Measurements from ENCODE around the gene CKMT2.

CKMT2 gene

DNA sequence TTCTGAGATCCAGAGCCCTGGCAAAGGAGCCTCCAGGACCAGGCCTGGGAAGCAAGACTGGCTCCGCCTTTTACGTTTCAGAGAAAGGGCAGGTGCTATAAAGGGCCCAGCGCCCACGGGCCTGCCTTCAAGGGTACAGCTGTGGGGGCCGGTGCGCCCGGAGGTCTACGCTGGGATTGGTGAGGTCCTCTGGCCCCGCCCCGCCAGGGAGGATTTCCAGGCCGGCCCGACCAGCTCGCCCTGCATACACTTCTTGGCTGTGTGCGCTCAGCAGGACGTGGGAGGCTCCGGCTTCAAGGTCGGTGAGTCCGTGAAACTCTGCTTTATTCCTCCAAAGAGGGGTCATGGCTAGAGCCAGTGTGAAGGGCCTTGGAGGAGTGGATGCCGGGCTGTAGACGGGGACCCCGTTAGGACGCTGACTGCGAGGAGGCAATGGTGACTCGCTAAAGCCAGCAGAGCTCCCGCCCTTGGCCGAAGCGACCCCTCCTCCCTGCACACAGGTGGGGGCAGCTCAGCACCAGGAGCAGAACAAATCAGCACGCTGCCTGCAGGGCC lies at the start of gene CKMT2:
CKMT2 (plus strand) TSS at position 243 of the 555 bp plus-strand sequence. CDS start 17,811 bp downstream, outside the sequence.
- no peak within 1 kb of the TSS for H3K4me3 ChIP-seq
- no peaks in the 10 kb centered on the region for H3K4me1 ChIP-seq
- no peaks in the 10 kb centered on the region for H3K27me3 ChIP-seq (ENCODE audit: low read depth)
- DNase-seq (ENCODE audit: low spot score in 2 of 2) = no peak
- H3K36me3 ChIP-seq (replicated peaks) = no peaks in the 10 kb centered on the region
- H3K9me3 ChIP-seq = no peaks in the 10 kb centered on the region
- in situ Hi-C loops (cut with MboI; ENCODE audit: low sequenced_read_pairs) = no loop called here

DNA sequence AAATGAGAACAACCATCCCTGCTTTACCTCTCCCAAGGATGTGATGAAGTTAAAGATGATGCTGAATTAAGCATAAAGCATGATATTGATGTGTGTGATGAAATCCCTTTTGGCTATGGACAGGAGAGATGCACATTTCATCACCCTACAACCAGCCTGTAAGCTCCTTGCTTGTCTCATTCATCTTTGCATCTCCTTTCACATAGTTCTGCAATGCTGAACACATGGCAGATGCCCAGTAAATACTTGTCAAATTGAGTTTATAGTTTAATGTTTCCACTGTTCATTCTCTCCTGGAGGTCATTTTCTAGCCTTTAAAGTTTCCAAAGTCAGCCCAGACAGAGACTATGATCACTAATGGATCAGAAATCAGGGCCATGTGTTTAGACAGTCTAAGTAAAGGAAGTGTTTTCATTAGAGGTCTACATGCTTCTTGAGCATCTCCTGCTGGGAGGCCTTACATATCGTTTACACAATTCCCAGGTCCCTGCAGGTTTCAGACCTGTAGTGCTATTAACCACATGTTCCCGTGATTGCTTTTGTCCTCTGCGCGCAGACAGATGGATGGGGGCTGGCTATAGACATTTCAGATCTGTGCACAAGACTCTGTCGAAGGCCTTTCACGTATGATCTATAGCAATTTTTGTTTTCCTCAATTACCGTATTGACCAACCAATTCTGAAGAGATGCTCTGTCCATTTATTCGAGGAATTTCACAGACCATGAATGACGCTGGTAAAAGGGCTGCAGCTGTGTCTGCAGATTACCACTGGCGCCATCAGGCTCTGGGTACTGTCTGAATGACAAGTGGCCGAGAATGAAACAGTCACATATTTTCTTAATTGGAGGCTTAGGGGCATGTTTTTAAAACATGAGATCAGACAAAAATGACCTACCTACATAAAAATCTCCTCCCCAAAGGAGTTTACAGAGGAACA lies 49.0 kb upstream of the CKMT2 start:
- no peaks in the 10 kb centered on the region for H3K36me3 ChIP-seq (replicated peaks)

DNA sequence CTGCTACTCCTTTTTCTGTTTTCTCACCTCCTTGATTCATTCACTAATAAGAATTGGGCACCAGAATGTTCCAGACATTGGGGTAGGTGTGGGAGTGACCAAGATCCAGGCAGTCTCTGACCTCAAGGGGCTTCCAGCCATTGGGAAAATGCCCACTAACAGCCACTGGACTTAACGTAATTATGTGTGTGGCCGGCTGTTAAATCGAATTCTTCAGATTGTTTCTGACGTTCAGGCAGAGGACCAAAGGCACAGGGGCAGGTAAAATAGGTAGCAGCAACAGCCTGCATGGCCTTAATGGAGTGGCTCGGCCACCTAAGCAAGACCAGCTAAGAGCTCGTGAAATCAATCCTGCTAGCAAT lies 48.4 kb upstream of the CKMT2 start:
- H3K36me3 ChIP-seq (replicated peaks) = no peaks in the 10 kb centered on the region
- no peaks in the 10 kb centered on the region for H3K27me3 ChIP-seq (ENCODE audit: low read depth)
- in situ Hi-C loops (cut with MboI; ENCODE audit: low sequenced_read_pairs) = no loop called here
- no peaks in the 10 kb centered on the region for H3K9me3 ChIP-seq
- no peak for DNase-seq (ENCODE audit: low spot score in 2 of 2)
- no peaks in the 10 kb centered on the region for H3K4me1 ChIP-seq
- H3K4me3 ChIP-seq = no peak overlapping the region

More for the DNA sequence above, 49.0 kb upstream of the CKMT2 start:
- Histone ChIP-seq H3K9me3 (no peaks in the 10 kb centered on the region), H3K4me3 (no peak overlapping the region), H3K4me1 (no peaks in the 10 kb centered on the region), H3K27me3 (ENCODE audit: low read depth) (no peaks in the 10 kb centered on the region)
- DNase-seq (ENCODE audit: low spot score in 2 of 2) = peak; percentile 26 to 33
- in situ Hi-C loops (cut with MboI; ENCODE audit: low sequenced_read_pairs) = no loop called here

DNA sequence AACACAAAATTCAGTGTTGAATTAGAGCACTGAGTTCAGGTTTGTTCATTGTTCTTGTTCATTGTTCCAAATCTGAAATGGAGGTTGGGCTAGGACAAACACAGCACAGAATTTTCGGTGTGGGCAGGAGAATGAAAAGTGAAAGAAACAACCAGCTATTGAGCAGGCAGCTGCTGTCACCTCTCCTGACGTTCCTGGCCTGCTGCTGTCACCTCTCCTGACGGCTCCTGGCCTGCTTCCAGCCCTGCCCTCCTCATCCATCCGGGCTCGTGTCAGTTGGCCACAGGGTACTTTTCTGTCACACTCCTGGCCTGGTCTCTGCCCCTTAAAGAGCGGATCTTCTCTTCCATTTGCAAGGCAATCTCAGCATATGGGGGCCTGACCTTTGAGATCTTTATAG lies 45.2 kb upstream of the CKMT2 start:
- in situ Hi-C loops (cut with MboI; ENCODE audit: low sequenced_read_pairs) = no loop called here
- DNase-seq (ENCODE audit: low spot score in 2 of 2) = no peak
- Histone ChIP-seq H3K4me3 (no peak overlapping the region), H3K4me1 (no peaks in the 10 kb centered on the region), H3K9me3 (no peaks in the 10 kb centered on the region), H3K27me3 (ENCODE audit: low read depth) (no peaks in the 10 kb centered on the region), H3K36me3 (replicated peaks) (no peaks in the 10 kb centered on the region)

DNA sequence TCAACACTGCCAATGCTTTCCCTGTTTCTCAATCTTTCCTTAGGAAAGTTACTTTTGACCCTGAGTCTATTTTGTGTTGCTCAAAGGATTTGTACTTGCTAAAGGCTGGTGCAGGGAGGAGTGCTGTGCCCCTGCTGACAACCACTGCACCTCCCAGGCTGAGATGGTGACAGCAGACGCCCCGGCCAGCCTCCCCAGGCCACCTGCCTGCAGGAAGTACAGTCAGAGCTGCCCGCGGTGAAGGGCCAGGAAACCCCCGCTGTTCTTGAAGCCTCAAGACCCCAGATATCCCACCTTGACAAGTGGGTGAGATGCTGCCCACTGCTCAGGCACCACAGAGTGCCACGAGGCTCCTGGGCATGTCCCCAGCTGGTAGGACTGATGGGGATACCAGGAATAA lies 44.2 kb upstream of the CKMT2 start:
- no peak for DNase-seq (ENCODE audit: low spot score in 2 of 2)
- H3K9me3 ChIP-seq = no peaks in the 10 kb centered on the region
- no peaks in the 10 kb centered on the region for H3K4me1 ChIP-seq
- H3K4me3 ChIP-seq = no peak overlapping the region
- in situ Hi-C loops (cut with MboI; ENCODE audit: low sequenced_read_pairs) = no loop called here
- no peaks in the 10 kb centered on the region for H3K36me3 ChIP-seq (replicated peaks)
- no peaks in the 10 kb centered on the region for H3K27me3 ChIP-seq (ENCODE audit: low read depth)

DNA sequence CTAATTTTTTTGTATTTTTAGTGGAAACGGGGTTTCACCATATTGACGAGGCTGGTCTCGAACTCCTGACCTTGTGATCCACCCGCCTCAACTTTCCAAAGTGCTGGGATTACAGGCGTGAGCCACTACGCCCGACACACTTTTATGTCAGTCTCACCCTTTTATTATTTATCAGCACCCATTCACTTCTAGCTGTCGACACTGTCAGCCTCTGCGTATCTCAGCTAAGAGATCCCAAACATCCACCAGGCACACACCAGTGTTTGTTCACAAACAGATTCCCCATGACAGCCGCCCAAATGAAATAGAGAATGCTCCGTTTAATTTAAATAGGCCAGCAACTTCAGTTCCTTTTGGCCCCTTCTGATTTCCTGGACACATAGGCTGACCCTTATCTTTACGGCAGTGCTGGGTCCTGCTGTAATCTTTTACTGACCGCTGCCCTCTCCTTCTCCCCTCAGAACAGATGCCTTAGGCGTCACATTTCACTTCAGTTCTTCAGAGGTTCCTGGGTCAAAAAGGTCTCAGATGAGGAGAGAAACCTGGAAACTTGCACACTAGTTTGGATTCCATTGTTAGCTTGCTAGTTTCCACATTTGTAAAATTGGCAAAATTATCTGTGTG lies 43.1 kb upstream of the CKMT2 start:
- DNase-seq (ENCODE audit: low spot score in 2 of 2) = no peak
- in situ Hi-C loops (cut with MboI; ENCODE audit: low sequenced_read_pairs) = no loop called here
- peaks cover 4% of the 10 kb centered on the region; the same call in 1 of the 2 replicates for H3K4me1 ChIP-seq
- no peaks in the 10 kb centered on the region for H3K36me3 ChIP-seq (replicated peaks)
- H3K4me3 ChIP-seq = no peak overlapping the region
- no peaks in the 10 kb centered on the region for H3K27me3 ChIP-seq (ENCODE audit: low read depth)
- H3K9me3 ChIP-seq = no peaks in the 10 kb centered on the region

DNA sequence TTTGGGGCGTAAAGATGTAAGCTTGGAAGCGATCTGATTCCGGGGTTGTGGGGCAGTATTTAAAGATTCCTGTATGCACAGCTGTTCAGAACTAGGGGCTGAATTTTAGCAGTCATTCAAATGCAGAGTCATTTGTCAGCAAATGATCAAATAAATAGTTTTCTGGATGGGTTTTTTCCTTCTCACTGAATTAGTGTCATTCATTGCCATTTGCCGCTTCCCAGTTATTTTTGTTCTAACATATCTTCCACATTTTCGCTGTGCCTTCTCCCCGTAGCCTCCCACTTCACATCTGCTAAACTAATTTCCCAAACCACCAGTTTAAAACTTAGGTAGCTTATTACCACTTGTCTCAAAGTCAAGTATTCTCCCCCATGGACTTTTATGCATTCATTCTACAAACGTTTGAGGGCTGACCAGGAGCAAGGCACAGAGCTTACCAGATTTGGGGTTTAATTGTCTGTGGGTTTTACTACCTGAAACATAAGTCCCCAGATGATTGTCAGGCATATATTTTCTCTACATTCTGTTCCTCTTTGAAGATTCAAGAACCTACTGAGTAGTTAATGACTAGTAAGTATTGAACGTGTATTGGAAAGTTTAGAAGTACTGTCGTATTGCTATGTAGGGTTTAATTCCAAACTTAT lies 41.3 kb upstream of the CKMT2 start:
- in situ Hi-C loops (cut with MboI; ENCODE audit: low sequenced_read_pairs) = no loop called here

DNA sequence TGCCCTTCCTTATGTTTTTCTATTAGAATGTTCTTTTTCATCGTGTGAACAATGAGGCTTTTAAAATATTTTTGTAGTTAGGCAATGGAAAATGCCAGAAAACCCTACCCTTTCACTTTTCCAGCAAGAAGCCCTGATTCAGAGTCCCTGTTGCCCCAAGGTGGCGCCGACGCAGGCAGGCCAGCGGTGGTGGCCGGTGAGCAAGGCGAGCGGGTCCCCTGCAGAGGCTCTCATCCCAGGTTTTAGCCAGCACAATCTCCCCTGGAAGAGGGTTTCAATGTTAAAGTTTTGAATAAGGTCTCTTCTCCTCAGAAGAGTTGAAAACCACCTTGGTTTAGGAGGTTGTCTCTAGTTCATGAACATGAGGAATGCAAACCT lies 40.8 kb upstream of the CKMT2 start:
- Histone ChIP-seq H3K9me3 (no peaks in the 10 kb centered on the region), H3K27me3 (ENCODE audit: low read depth) (no peaks in the 10 kb centered on the region), H3K4me3 (no peak overlapping the region), H3K36me3 (replicated peaks) (no peaks in the 10 kb centered on the region), H3K4me1 (peaks cover 4% of the 10 kb centered on the region; the same call in 1 of the 2 replicates)
- in situ Hi-C loops (cut with MboI; ENCODE audit: low sequenced_read_pairs) = no loop called here
- no peak for DNase-seq (ENCODE audit: low spot score in 2 of 2)

More for the DNA sequence above, 41.3 kb upstream of the CKMT2 start:
- no peak for DNase-seq (ENCODE audit: low spot score in 2 of 2)
- peaks cover 4% of the 10 kb centered on the region; the same call in 1 of the 2 replicates for H3K4me1 ChIP-seq
- H3K27me3 ChIP-seq (ENCODE audit: low read depth) = no peaks in the 10 kb centered on the region
- H3K36me3 ChIP-seq (replicated peaks) = no peaks in the 10 kb centered on the region
- H3K4me3 ChIP-seq = no peak overlapping the region
- H3K9me3 ChIP-seq = no peaks in the 10 kb centered on the region

DNA sequence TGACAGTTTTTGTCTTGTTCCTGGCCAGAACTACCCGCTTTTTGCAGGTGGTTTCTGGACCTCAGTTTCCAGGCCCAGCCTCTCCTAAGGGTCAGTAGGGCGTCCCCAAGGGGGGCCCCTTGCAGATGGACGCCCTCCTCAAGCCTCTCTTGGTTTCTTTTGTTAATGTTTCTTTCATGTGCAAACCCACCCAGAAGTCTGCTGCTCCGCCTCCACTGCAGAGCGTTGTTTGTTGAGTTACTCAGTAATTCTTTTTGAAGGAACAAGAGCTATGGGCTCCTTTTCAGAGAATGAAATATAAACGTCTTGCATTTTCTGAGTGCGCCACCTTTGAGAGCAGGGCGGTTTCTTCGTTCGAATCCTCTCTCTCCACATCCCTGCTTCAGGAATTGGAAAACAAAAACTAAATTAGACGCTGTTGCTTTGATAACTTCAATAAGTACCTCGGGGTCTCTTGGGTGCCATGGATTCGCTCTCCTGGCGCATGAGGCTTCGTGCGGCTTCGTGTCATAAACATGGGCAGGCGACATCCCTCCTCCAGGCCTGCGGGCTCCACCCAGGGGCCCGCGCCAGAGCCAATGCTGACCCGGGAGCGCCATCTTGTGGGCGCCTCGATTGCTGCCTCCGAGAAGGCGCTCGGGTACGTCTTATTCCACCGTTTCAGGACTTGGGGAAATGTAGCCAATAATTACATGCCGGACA lies 38.3 kb upstream of the CKMT2 start:
- Histone ChIP-seq H3K9me3 (no peaks in the 10 kb centered on the region), H3K27me3 (ENCODE audit: low read depth) (no peaks in the 10 kb centered on the region), H3K4me1 (peaks cover 4% of the 10 kb centered on the region; the same call in 1 of the 2 replicates), H3K4me3 (no peak overlapping the region), H3K36me3 (replicated peaks) (no peaks in the 10 kb centered on the region)
- DNase-seq (ENCODE audit: low spot score in 2 of 2) = peak; percentile 83 to 92
- in situ Hi-C loops (cut with MboI; ENCODE audit: low sequenced_read_pairs) = no loop called here

DNA sequence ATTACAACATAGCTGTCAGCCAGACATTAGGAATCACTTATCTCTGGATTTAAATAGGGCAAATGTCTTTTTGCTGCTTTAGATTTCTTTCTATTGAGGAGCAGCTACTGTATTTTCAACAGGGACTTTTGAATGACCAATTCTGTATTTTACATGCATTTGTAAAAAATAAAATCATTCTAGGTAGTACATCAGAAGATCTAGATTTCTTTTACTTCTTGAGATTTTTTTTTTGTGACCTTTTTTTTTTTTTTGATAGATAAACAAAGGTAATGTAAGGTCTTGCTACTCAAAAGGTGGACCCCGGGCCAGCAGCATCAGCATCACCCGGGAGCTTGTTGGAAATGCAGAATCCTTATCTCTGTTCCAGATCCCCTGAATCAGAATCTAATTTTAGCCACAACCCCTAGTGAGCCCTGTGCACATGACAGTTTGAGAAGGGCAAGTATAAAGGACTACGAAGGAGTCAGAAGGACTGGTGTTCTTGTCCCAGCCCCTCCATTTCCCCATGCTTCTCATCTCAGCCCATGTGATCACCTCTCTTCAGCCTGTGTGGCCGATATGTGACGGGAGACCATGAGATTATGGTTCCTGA lies 37.7 kb upstream of the CKMT2 start:
- H3K4me1 ChIP-seq = peaks cover 4% of the 10 kb centered on the region; the same call in 1 of the 2 replicates
- H3K4me3 ChIP-seq = no peak overlapping the region
- in situ Hi-C loops (cut with MboI; ENCODE audit: low sequenced_read_pairs) = no loop called here
- no peaks in the 10 kb centered on the region for H3K27me3 ChIP-seq (ENCODE audit: low read depth)
- no peak for DNase-seq (ENCODE audit: low spot score in 2 of 2)
- no peaks in the 10 kb centered on the region for H3K36me3 ChIP-seq (replicated peaks)
- no peaks in the 10 kb centered on the region for H3K9me3 ChIP-seq

DNA sequence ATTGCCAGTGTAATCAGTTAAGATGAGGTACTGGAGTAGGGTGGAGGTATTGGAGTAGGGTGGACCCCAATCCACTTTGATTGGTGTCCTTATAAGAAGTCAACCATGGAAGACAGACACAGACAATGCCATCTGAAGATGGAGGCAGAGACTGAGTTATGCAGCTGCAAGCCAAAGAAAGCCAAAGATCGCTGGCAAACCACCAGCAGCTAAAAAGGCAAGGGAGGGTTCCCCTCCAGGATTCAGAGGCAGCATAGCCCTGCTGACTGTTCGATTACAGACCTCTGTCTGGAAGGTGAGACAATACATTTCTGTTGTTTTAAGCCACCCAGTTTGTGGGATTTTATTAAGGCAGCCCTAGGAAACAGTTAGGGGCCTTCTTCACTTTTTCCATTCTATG lies 30.5 kb upstream of the CKMT2 start:
- Histone ChIP-seq H3K4me3 (no peak overlapping the region), H3K27me3 (ENCODE audit: low read depth) (no peaks in the 10 kb centered on the region), H3K9me3 (no peaks in the 10 kb centered on the region), H3K36me3 (replicated peaks) (no peaks in the 10 kb centered on the region), H3K4me1 (no peaks in the 10 kb centered on the region)
- no peak for DNase-seq (ENCODE audit: low spot score in 2 of 2)
- in situ Hi-C loops (cut with MboI; ENCODE audit: low sequenced_read_pairs) = no loop called here

DNA sequence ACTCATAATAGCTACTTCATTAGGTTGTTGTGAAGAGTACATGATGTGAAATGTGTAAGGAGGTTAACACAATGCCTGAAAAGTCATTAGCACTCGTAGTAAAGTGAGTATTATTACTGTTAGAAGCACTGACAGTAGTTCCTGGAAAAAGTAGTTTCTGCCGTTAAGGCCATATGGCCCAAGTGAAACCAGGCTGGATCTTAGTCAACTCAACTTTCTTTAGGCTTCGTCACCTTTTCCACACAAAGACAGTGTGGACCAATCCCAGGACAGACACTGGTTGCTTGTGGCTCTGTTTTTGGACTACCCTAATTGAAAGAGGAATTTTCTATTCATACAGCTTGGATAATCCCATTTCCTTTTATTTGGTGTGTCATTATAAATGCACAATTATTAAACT lies 29.4 kb upstream of the CKMT2 start:
- DNase-seq (ENCODE audit: low spot score in 2 of 2) = no peak
- no peak overlapping the region for H3K4me3 ChIP-seq
- no peaks in the 10 kb centered on the region for H3K4me1 ChIP-seq
- no peaks in the 10 kb centered on the region for H3K9me3 ChIP-seq
- H3K27me3 ChIP-seq (ENCODE audit: low read depth) = no peaks in the 10 kb centered on the region
- no peaks in the 10 kb centered on the region for H3K36me3 ChIP-seq (replicated peaks)
- in situ Hi-C loops (cut with MboI; ENCODE audit: low sequenced_read_pairs) = no loop called here

DNA sequence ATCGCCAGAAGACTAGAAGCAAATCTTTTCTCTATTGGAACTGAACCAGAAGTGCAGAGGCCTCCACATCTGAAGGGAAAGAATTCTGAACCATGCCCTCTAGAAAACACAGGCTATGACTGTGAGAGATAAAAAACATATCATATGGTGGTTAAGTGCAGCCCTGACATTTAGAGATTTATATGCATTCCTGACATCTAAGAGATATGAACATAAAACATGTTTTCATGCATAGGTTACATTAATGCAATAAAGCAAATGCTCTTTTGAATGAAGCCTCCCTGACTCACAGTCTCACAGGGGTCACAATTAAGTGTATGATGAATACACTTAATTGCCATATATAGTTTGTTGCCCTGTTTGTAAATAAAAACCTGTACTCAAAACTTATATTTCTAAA lies 28.9 kb upstream of the CKMT2 start:
- no peaks in the 10 kb centered on the region for H3K36me3 ChIP-seq (replicated peaks)
- no peaks in the 10 kb centered on the region for H3K9me3 ChIP-seq
- H3K27me3 ChIP-seq (ENCODE audit: low read depth) = no peaks in the 10 kb centered on the region
- DNase-seq (ENCODE audit: low spot score in 2 of 2) = no peak
- H3K4me1 ChIP-seq = no peaks in the 10 kb centered on the region
- no peak overlapping the region for H3K4me3 ChIP-seq
- in situ Hi-C loops (cut with MboI; ENCODE audit: low sequenced_read_pairs) = no loop called here

All from HAP-1 (cell line).